HCT116 (cell line): ENCODE measurements around the gene ZNF507. TPM values are rescaled to one million over a fixed set of nuclear protein-coding genes. Genes with fewer than 3 reads are reported as not detected.

Experiments
- ATAC-seq: fragments of 200-7000 bp; cut with Tn5 transposase; 2 replicates; pipeline ENCODE4 v1.9.1; 2020; ENCODE audit warnings: mild to moderate bottlenecking, moderate library complexity
- BruUV-seq: library from RNA; stranded (reverse); fragments of 400-500 nt; replicated peaks from 2 replicates; lab custom pipeline; 2021; lab: Mats Ljungman, UMichigan
- CTCF ChIA-PET: fragments of 300-600 bp; sonication (Branson Sonifier 250); formaldehyde crosslinking; loops from one replicate; lab custom pipeline; 2021; ENCODE audit warnings: antibody characterized with exemption; lab: Charles Lee
- POLR2A ChIA-PET: fragments of 300-600, 350-600 bp; sonication (Branson Sonifier 250); formaldehyde crosslinking; loops from one replicate; lab custom pipeline; 2021; ENCODE audit warnings: antibody characterized with exemption; lab: Charles Lee
- RAD21 ChIA-PET, 2 experiments: fragments of 300-600 bp; sonication (Branson Sonifier 250); formaldehyde crosslinking; loops; one replicate each; lab custom pipeline; 2023; ENCODE audit warnings: low total read pairs in 2 of 2; ENCODE audit not compliant: uncharacterized antibody in 2 of 2, unreplicated experiment in 2 of 2, low non-redundant PET in 1 of 2; lab: Charles Lee
- DNase-seq: peaks from one replicate; pipeline ENCODE4 v3.0.0-alpha.2; 2010; ENCODE audit warnings: low read depth, low spot score
- H2AFZ ChIP-seq: fragments of 200-600 bp; shearing (Covaris generic), sonication (generic); 2 replicates; pipeline ENCODE4 v1.6.1; 2017; ENCODE audit warnings: low read depth, mixed run types, mixed read lengths, antibody characterized with exemption, low read length; ENCODE audit not compliant: poor library complexity, severe bottlenecking
- H3K27ac ChIP-seq: 2 replicates; pipeline ENCODE4 v1.5.1; 2012; ENCODE audit warnings: low read depth, low read length
- H3K27me3 ChIP-seq: fragments of 200-600 bp; sonication (generic); 2 replicates; pipeline ENCODE4 v1.6.1; 2016; ENCODE audit warnings: mixed run types, low read length, mixed read lengths; ENCODE audit not compliant: insufficient read depth
- H3K36me3 ChIP-seq, 2 experiments: fragments of 200-500 bp in 1 of 2; fragments of 200-600 bp in 1 of 2; sonication (Bioruptor generic) in 1 of 2; sonication (generic) in 1 of 2; 2 replicates each; pipeline versions ENCODE4 v1.5.1 to v1.6.1; 2014 to 2016; ENCODE audit warnings: low read length in 2 of 2, inconsistent platforms in 1 of 2, mixed read lengths in 1 of 2, mixed run types in 1 of 2; ENCODE audit not compliant: insufficient read depth in 2 of 2, control insufficient read depth in 1 of 2
- H3K4me1 ChIP-seq, 2 experiments: fragments of 200-600 bp in 1 of 2; sonication (generic) in 1 of 2; 2 replicates each; pipeline versions ENCODE4 v1.5.1 to v1.6.1; 2012 to 2017; ENCODE audit warnings: low read length in 2 of 2, inconsistent platforms in 1 of 2, mild to moderate bottlenecking in 1 of 2, mixed read lengths in 1 of 2, mixed run types in 1 of 2, moderate library complexity in 1 of 2; ENCODE audit not compliant: insufficient read depth in 2 of 2, control insufficient read depth in 1 of 2
- H3K4me2 ChIP-seq: fragments of 200-600 bp; sonication (generic); 2 replicates; pipeline ENCODE4 v1.6.1; 2017; ENCODE audit warnings: mixed run types, low read length, mixed read lengths
- H3K4me3 ChIP-seq, 2 experiments: fragments of 200-600 bp in 1 of 2; sonication (generic) in 1 of 2; replicated peaks in 1 of 2; 2 replicates each; pipeline ENCODE4 v1.5.1; 2011 to 2016; ENCODE audit warnings: low read length in 2 of 2, control low read depth in 1 of 2, low read depth in 1 of 2, mild to moderate bottlenecking in 1 of 2, mixed read lengths in 1 of 2, mixed run types in 1 of 2
- H3K79me2 ChIP-seq: fragments of 200-600 bp; sonication (generic); 2 replicates; pipeline ENCODE4 v1.6.1; 2017; ENCODE audit warnings: mild to moderate bottlenecking, mixed run types, low read length, moderate library complexity, mixed read lengths; ENCODE audit not compliant: insufficient read depth
- H3K9ac ChIP-seq: fragments of 200-600 bp; sonication (generic); 2 replicates; pipeline ENCODE4 v1.6.1; 2016; ENCODE audit warnings: low read length, mixed read lengths
- H3K9me2 ChIP-seq: fragments of 200-600 bp; sonication (generic), shearing (Covaris generic); 2 replicates; pipeline ENCODE4 v1.6.1; 2017; ENCODE audit warnings: mixed run types, mild to moderate bottlenecking, moderate library complexity; ENCODE audit not compliant: insufficient read depth
- H3K9me3 ChIP-seq, 2 experiments: fragments of 200-500 bp in 1 of 2; fragments of 200-600 bp in 1 of 2; sonication (Bioruptor generic) in 1 of 2; sonication (generic) in 1 of 2; 2 replicates each; pipeline ENCODE4 v1.6.1; 2014 to 2017; ENCODE audit warnings: low read length in 2 of 2, mixed read lengths in 2 of 2, inconsistent platforms in 1 of 2, low read depth in 1 of 2, mild to moderate bottlenecking in 1 of 2, mixed run types in 1 of 2, moderate library complexity in 1 of 2; ENCODE audit not compliant: control insufficient read depth in 1 of 2, insufficient read depth in 1 of 2
- H4K20me1 ChIP-seq: fragments of 200-600 bp; sonication (generic), shearing (Covaris generic); 2 replicates; pipeline ENCODE4 v1.6.1; 2017; ENCODE audit warnings: mixed run types, mild to moderate bottlenecking, moderate library complexity; ENCODE audit not compliant: insufficient read depth
- EZH2 ChIP-seq: fragments of 200-600 bp; sonication (generic); IDR thresholded peaks from 2 replicates; pipeline ENCODE4 v1.6.1; 2017; ENCODE audit warnings: antibody characterized with exemption, mixed run types
- RAD21 ChIP-seq: IDR thresholded peaks from 2 replicates; pipeline ENCODE4 v1.6.1; 2012; ENCODE audit warnings: low read depth, mild to moderate bottlenecking
- intact Hi-C: fragments of 100-400 bp; cut with micrococcal nuclease; formaldehyde crosslinking; loops from 2 replicates; pipeline ENCODE4 v1.10.0; 2022
- total RNA-seq: library from RNA; stranded (reverse); gene quantifications from one replicate; pipeline ENCODE4 v1.2.1, GENCODE V29; 2021; ENCODE audit not compliant: unreplicated experiment
- TF ChIP-seq, protein P1 (sequence below): IDR thresholded peaks from 2 replicates; pipeline ENCODE4 v1.6.1; 2012; ENCODE audit warnings: low read depth

Gene ZNF507
- total RNA-seq, 1 experiment from 2014 or later = 27.4 TPM

GRCh38 chr19:32404213-32404932, 59.0 kb downstream of the ZNF507 start:
- DNase-seq = no peak
- peak overlapping the region; percentile 98 for H3K9ac ChIP-seq
- TF ChIP-seq RAD21 (no peak), EZH2 (no peak)
- TF ChIP-seq, protein P1, sequence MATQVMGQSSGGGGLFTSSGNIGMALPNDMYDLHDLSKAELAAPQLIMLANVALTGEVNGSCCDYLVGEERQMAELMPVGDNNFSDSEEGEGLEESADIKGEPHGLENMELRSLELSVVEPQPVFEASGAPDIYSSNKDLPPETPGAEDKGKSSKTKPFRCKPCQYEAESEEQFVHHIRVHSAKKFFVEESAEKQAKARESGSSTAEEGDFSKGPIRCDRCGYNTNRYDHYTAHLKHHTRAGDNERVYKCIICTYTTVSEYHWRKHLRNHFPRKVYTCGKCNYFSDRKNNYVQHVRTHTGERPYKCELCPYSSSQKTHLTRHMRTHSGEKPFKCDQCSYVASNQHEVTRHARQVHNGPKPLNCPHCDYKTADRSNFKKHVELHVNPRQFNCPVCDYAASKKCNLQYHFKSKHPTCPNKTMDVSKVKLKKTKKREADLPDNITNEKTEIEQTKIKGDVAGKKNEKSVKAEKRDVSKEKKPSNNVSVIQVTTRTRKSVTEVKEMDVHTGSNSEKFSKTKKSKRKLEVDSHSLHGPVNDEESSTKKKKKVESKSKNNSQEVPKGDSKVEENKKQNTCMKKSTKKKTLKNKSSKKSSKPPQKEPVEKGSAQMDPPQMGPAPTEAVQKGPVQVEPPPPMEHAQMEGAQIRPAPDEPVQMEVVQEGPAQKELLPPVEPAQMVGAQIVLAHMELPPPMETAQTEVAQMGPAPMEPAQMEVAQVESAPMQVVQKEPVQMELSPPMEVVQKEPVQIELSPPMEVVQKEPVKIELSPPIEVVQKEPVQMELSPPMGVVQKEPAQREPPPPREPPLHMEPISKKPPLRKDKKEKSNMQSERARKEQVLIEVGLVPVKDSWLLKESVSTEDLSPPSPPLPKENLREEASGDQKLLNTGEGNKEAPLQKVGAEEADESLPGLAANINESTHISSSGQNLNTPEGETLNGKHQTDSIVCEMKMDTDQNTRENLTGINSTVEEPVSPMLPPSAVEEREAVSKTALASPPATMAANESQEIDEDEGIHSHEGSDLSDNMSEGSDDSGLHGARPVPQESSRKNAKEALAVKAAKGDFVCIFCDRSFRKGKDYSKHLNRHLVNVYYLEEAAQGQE = no peak
- TF ChIP-seq, all 23 proteins: peak for 0
- peaks cover 7 to 16% of the 10 kb centered on the region in 2 experiments; a peak in 3 of 4 replicates for H3K4me1 ChIP-seq
- H4K20me1 ChIP-seq = no peaks in the 10 kb centered on the region
- H3K4me2 ChIP-seq = peak overlapping the region; percentile 87
- peak overlapping the region; percentile 99 for H3K27ac ChIP-seq
- no peak overlapping the region for H2AFZ ChIP-seq
- no TSS peak for BruUV-seq
- no peaks in the 10 kb centered on the region for H3K27me3 ChIP-seq
- peak overlapping the region; percentile 84 to 92 for H3K4me3 ChIP-seq
- intact Hi-C loops = no loop called here
- POLR2A ChIA-PET = interaction anchor here (1.4 kb wide), 2 partner anchors 12 to 85 kb away, joined by 3 read pairs; no protein-coding TSS in a partner anchor
- no peak for ATAC-seq
- H3K9me2 ChIP-seq = no peaks in the 10 kb centered on the region
- CTCF ChIA-PET = no interaction called here
- H3K36me3 ChIP-seq = 0 out of 4 replicates have a peak, but pooled peaks cover 0 to 2% of the 10 kb centered on the region in 2 experiments
- H3K79me2 ChIP-seq = peaks cover 16% of the 10 kb centered on the region; the same call in 1 of the 2 replicates
- no peaks in the 10 kb centered on the region for H3K9me3 ChIP-seq
- RAD21 ChIA-PET = no interaction called here
